ENCODE results near the gene CYP2A7.
"Not testable (repeated sequence)": the region's sequence is repeated elsewhere in the genome, so short reads cannot be mapped to it uniquely, and the experiment has no call there.

Gene CYP2A7

DNA sequence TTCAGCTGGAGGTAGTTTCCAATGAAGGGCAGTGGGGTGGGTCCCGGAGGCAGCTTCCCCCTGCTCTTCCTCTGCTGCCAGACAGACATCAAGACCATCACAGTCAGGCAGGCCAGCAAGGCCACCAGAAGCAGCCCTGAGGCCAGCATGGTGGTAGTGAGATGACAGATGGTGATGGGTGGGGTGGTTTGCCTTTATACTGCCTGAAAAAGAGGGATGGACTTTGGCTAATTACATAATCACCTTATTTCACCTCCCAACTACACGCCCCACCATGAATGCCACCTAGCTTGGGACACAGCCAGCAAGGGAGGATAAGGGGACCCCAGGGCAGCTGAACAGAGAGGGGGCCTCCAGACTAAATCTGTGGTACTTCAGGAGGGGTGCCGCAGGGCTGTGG is at the start of gene CYP2A7:
Gene CYP2A7 (minus strand): TSS at position 170 of the 400 bp plus-strand sequence. CDS start 21 bp downstream, at position 149.
- not testable (repeated sequence) for DNase-seq

- not testable (repeated sequence) for DNase-seq
Observed at GRCh38 chr19:40930799-40931198, 48.8 kb upstream of the CYP2A7 start.

DNA sequence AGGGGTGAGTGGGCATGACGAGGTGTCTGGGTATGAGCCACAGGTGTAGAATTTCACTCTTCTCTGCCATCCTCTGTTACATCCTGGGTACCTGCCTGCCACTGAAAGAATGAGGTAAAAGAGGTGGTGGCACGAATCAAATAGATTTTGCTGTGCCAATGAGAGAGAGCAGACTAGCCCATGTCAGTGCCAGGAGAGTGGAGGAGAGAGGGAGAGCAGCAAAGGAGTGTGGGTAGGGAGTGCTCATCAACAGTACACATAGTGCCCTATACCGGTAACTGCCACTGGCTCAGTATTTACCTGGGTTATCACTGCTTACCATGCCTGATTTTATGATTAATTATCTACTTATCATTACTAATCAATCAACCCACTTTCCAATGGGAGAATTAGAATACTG is 47.9 kb upstream of the CYP2A7 start:
- not testable (repeated sequence) for DNase-seq

DNA sequence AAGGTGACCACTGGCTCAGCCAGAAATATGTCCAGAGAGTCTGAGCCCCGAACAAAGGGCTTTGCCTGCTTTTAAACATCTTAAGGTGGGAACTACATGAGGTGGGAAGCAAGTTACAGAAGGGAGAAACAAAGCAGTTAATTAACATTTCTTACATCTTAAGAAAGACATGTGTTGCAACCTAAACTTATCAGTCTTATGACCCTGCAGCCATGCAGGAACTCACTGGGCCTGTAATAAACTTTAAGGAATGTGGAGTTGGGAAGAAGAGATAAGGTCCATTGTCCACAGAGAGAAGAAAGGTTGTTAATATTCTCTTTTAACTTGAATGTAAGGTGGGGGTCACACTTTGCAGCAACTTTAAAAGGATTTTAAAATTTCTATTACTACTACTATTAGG is 46.8 kb upstream of the CYP2A7 start:
- no peak for DNase-seq

- DNase-seq: no peak
Observed at GRCh38 chr19:40927567-40927966, 45.5 kb upstream of the CYP2A7 start.

- DNase-seq: not testable (repeated sequence)
Observed at GRCh38 chr19:40926276-40926675, 44.2 kb upstream of the CYP2A7 start.

DNA sequence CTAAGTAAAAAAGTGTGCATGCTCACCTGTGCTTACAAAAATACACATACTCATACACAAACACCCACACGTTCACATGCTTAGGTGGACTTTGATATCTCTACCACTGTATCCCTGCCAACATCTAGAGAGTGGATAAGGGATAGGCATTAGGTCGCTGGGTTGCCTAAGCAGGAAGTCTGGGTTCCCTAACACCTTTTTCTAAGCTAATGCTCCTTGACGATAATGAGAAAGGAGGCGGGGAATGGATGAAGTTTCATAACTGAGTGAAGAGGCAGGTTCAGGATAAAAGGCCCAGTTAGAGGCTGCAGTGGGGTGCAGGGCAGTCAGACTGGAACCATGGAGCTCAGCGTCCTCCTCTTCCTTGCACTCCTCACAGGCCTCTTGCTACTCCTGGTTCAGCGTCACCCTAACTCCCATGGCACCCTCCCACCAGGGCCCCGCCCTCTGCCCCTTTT is 41.9 kb upstream of the CYP2A7 start:
- DNase-seq: no peak

DNA sequence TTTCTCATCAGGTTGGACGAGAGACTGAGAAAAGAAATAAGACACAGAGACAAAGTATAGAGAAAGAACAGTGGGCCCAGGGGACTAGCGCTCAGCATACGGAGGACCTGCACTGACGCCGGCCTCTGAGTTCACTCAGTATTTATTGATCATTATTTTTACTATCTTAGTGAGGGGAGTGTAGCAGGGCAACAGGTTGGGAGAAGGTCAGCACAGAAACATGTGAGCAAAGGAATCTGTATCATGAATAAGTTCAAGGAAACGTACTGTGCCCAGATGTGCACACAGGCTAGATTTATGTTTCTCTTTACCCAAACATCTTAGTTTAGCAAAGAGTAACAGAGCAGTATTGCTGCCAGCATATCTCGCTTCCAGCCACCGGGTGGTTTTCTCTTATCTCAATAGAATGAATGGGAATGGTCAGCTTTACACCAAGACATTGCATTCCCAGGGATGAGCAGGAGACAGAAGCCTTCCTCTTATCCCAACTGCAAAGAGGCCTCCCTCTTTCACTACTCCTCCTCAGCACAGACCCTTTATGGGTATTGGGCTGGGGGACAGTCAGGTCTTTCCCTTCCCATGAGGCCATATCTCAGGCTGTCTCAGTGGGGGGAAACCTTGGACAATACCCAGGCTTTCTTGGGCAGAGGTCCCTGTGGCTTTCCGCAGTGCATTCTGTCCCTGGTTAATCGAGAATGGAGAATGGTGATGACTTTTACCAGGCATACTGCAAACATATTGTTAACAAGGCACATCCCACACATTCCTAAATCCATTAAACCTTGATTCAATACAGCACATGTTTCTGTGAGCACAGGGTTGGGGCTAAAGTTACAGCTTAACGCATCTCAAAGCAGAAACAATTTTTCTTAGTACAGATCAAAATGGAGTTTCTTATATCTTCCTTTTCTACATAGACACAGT is 40.5 kb upstream of the CYP2A7 start:
- DNase-seq: not testable (repeated sequence)

GRCh38 chr19:40921005-40921897 is 39.2 kb upstream of the CYP2A7 start:
- DNase-seq: no peak

DNA sequence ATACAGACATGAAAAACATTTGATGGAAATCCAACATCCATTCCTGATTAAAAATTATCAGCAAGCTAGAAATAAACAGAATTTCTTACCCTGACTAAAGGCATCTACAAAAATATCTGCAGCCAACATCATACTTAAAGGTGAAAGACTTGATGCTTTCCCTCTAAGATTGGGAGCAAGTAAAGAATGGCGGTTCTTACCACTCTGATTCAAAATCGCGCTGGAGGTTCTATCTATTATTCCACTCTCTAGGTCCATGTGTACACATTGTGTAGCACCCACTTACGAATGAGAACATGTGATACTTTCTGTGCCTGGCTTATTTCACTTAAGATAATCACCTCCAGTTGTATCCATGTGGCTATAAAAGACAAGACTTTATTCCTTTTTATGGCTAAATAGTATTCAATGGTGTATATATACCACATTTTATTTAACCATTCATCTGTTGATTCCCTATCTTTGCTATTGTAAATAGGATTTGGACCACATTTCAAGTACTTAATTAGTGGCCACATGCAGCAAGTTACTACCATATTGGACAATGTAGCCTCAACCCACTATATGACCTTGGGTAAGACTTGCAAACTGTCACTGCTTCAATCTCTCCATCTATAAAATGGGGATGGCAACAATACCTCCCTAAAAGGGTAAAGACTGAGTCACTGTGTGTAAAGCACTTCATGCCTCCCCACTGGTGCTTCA is 38.4 kb upstream of the CYP2A7 start:
- no peak for DNase-seq

- not testable (repeated sequence) for DNase-seq
Observed at GRCh38 chr19:40919530-40920299, 37.7 kb upstream of the CYP2A7 start.

GRCh38 chr19:40918303-40918702 is 36.3 kb upstream of the CYP2A7 start:
- DNase-seq: not testable (repeated sequence)

GRCh38 chr19:40908976-40909375 is 26.9 kb upstream of the CYP2A7 start:
- no peak for DNase-seq

- no peak for DNase-seq
Observed at GRCh38 chr19:40907968-40908735, 26.1 kb upstream of the CYP2A7 start.

GRCh38 chr19:40906512-40906911 is 24.5 kb upstream of the CYP2A7 start:
- no peak for DNase-seq

DNA sequence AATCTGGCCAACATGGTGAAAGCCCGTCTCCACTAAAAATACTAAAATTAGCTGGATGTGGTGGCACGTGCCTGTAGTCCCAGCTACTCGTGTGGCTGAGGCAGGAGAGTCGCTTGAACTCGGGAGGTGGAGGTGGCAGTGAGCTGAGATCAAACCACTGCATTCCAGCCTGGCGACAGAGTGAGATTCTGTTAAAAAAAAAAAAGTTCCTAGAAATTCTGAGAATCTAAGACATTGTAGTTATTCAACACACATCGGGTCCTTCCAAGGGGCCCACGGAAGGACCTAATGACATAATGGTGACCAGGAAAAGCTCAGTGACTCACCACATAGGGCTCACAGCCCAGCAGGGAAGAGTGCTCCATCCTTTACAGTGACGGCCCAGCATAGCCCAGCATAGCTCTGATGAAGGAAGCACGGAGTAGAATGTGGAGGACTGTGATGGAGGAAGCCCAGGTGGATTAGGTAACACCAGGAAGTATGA is 22.7 kb upstream of the CYP2A7 start:
- DNase-seq: not testable (repeated sequence)

- DNase-seq: not testable (repeated sequence)
Observed at GRCh38 chr19:40901975-40902750, 20.1 kb upstream of the CYP2A7 start.

DNA sequence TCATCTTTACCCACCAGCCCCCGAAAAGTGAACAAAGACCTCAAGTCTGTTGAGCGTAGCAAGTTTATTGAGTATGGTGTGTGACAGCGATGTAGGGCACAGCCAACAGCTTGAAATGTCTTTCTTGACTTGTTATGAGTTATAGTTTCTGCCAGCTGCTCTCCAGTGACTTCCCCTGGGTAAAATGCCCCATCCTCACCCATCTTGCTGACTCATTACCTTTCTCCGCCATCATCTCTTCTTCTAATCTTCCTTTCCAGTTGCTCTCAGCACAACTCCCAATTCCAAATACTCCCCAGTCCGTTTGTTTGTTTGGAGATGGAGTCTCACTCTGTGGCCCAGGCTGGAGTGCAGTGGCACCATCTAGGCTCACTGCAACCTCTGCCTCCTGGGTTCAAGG is 18.5 kb upstream of the CYP2A7 start:
- DNase-seq: not testable (repeated sequence)

- not testable (repeated sequence) for DNase-seq
Observed at GRCh38 chr19:40899964-40900363, 17.9 kb upstream of the CYP2A7 start.

All from NCI-H2081 (cell line).